HEK293 (cell line): ENCODE measurements around the gene FEZ2.

Experiments
- CTCF ChIA-PET: fragments of 350-600 bp; formaldehyde crosslinking; extraction: SDS; loops from one replicate; lab custom pipeline; 2021; ENCODE audit warnings: antibody characterized with exemption; lab: Yijun Ruan, JAX
- POLR2A ChIA-PET: fragments of 300-600 bp; formaldehyde crosslinking; extraction: SDS; loops from one replicate; lab custom pipeline; 2020; ENCODE audit warnings: antibody characterized with exemption, inconsistent platforms; lab: Yijun Ruan, JAX
- H3K27ac ChIP-seq: fragments of 200-500 bp; sonication (Bioruptor generic); 2 replicates; pipeline ENCODE4 v1.5.1; 2014; ENCODE audit warnings: low read depth, low read length, control low read depth, inconsistent platforms; ENCODE audit errors: extremely low read depth
- H3K36me3 ChIP-seq, 2 experiments: fragments of 200-500 bp in 1 of 2; sonication (Bioruptor generic) in 1 of 2; 1 replicate in 1 of 2; 2 replicates in 1 of 2; pipeline ENCODE4 v1.5.1; 2014 to 2017; ENCODE audit warnings: inconsistent platforms in 2 of 2, low read length in 2 of 2; ENCODE audit not compliant: control insufficient read depth in 2 of 2, insufficient read depth in 1 of 2
- H3K4me1 ChIP-seq: fragments of 200-500 bp; sonication (Bioruptor generic); 2 replicates; pipeline ENCODE4 v1.5.1; 2014; ENCODE audit warnings: mild to moderate bottlenecking, low read length, inconsistent platforms; ENCODE audit not compliant: control insufficient read depth, insufficient read depth
- H3K4me3 ChIP-seq: 2 replicates; pipeline ENCODE4 v1.5.1; 2011; ENCODE audit warnings: low read depth, mild to moderate bottlenecking, control low read depth, low read length, moderate library complexity
- H3K9me3 ChIP-seq: fragments of 200-500 bp; sonication (Bioruptor generic); 2 replicates; pipeline ENCODE4 v1.5.1; 2014; ENCODE audit warnings: low read depth, low read length, inconsistent platforms; ENCODE audit not compliant: control insufficient read depth, insufficient read depth
- ATF2 ChIP-seq: fragments of 450-650 bp; formaldehyde crosslinking; IDR thresholded peaks from 2 replicates; pipeline ENCODE4 v1.5.1; 2016; ENCODE audit warnings: missing biosample characterization, missing genetic modification characterization, low read depth
- BCL6B ChIP-seq: fragments of 450-650 bp; formaldehyde crosslinking; IDR thresholded peaks from 2 replicates; pipeline ENCODE4 v1.5.1; 2017; ENCODE audit warnings: missing biosample characterization, missing genetic modification characterization
- HOXC10 ChIP-seq: sonication (generic); formaldehyde crosslinking; IDR thresholded peaks from 2 replicates; pipeline ENCODE4 v1.8.1; 2023; ENCODE audit warnings: mild to moderate bottlenecking, missing genetic modification reagents
- KLF7 ChIP-seq: fragments of 450-650 bp; formaldehyde crosslinking; IDR thresholded peaks from 2 replicates; pipeline ENCODE4 v1.5.1; 2016; ENCODE audit warnings: missing biosample characterization, missing genetic modification characterization, borderline replicate concordance
- MZF1 ChIP-seq: fragments of 450-650 bp; formaldehyde crosslinking; IDR thresholded peaks from 2 replicates; pipeline ENCODE4 v1.5.1; 2017; ENCODE audit warnings: missing biosample characterization, missing genetic modification characterization, borderline replicate concordance
- OSR2 ChIP-seq: fragments of 450-650 bp; formaldehyde crosslinking; IDR thresholded peaks from 2 replicates; pipeline ENCODE4 v1.5.1; 2016; ENCODE audit warnings: missing biosample characterization, missing genetic modification characterization
- SCRT1 ChIP-seq: fragments of 450-650 bp; formaldehyde crosslinking; IDR thresholded peaks from 2 replicates; pipeline ENCODE4 v1.5.1; 2016; ENCODE audit warnings: missing biosample characterization, missing genetic modification characterization, borderline replicate concordance
- SETDB1 ChIP-seq: IDR thresholded peaks from one replicate; pipeline ENCODE4 v1.6.1; 2017; ENCODE audit warnings: mild to moderate bottlenecking, low read length, moderate library complexity, mixed read lengths; ENCODE audit not compliant: insufficient read length
- ZBTB26 ChIP-seq: fragments of 450-650 bp; formaldehyde crosslinking; optimal IDR thresholded peaks from 2 replicates; pipeline ENCODE3; 2016; ENCODE audit warnings: missing biosample characterization, mild to moderate bottlenecking, missing genetic modification characterization
- ZNF148 ChIP-seq: fragments of 450-650 bp; formaldehyde crosslinking; IDR thresholded peaks from 2 replicates; pipeline ENCODE4 v1.5.0; 2017; ENCODE audit warnings: missing biosample characterization, missing genetic modification characterization, borderline replicate concordance
- ZNF16 ChIP-seq: fragments of 450-650 bp; formaldehyde crosslinking; IDR thresholded peaks from 2 replicates; pipeline ENCODE4 v1.5.1; 2016; ENCODE audit warnings: low read depth, missing biosample characterization, missing genetic modification characterization
- ZNF169 ChIP-seq: fragments of 450-650 bp; formaldehyde crosslinking; IDR thresholded peaks from 2 replicates; pipeline ENCODE4 v1.5.1; 2016; ENCODE audit warnings: missing biosample characterization, missing genetic modification characterization
- ZNF174 ChIP-seq: fragments of 450-650 bp; formaldehyde crosslinking; IDR thresholded peaks from 2 replicates; pipeline ENCODE4 v1.5.0; 2017; ENCODE audit warnings: missing biosample characterization, mild to moderate bottlenecking, missing genetic modification characterization
- ZNF175 ChIP-seq: fragments of 450-650 bp; formaldehyde crosslinking; IDR thresholded peaks from 2 replicates; pipeline ENCODE4 v1.5.1; 2016; ENCODE audit warnings: missing biosample characterization, missing genetic modification characterization
- ZNF19 ChIP-seq: fragments of 450-650 bp; formaldehyde crosslinking; IDR thresholded peaks from 2 replicates; pipeline ENCODE4; 2016; ENCODE audit warnings: missing biosample characterization, missing genetic modification characterization, low read depth
- ZNF221 ChIP-seq: fragments of 450-650 bp; formaldehyde crosslinking; IDR thresholded peaks from 2 replicates; pipeline ENCODE4 v1.5.1; 2017; ENCODE audit warnings: missing biosample characterization, missing genetic modification characterization, borderline replicate concordance
- ZNF239 ChIP-seq: fragments of 450-650 bp; formaldehyde crosslinking; IDR thresholded peaks from 2 replicates; pipeline ENCODE4 v1.5.1; 2016; ENCODE audit warnings: missing biosample characterization, missing genetic modification characterization
- ZNF398 ChIP-seq: fragments of 450-650 bp; formaldehyde crosslinking; IDR thresholded peaks from 2 replicates; pipeline ENCODE4 v1.5.1; 2017; ENCODE audit warnings: missing biosample characterization, missing genetic modification characterization
- ZNF544 ChIP-seq: fragments of 450-650 bp; formaldehyde crosslinking; IDR thresholded peaks from 2 replicates; pipeline ENCODE4 v1.5.0; 2017; ENCODE audit warnings: missing biosample characterization, missing genetic modification characterization
- ZNF580 ChIP-seq: fragments of 450-650 bp; formaldehyde crosslinking; IDR thresholded peaks from 2 replicates; pipeline ENCODE4 v1.5.1; 2016; ENCODE audit warnings: missing biosample characterization, missing genetic modification characterization
- ZNF623 ChIP-seq: fragments of 450-650 bp; formaldehyde crosslinking; IDR thresholded peaks from 2 replicates; pipeline ENCODE4 v1.5.1; 2016; ENCODE audit warnings: missing biosample characterization, missing genetic modification characterization
- ZNF645 ChIP-seq: fragments of 450-650 bp; formaldehyde crosslinking; IDR thresholded peaks from 2 replicates; pipeline ENCODE4; 2016; ENCODE audit warnings: missing biosample characterization, missing genetic modification characterization
- ZNF777 ChIP-seq: fragments of 450-650 bp; formaldehyde crosslinking; IDR thresholded peaks from 2 replicates; pipeline ENCODE4 v1.5.1; 2017; ENCODE audit warnings: missing biosample characterization, missing genetic modification characterization, borderline replicate concordance
- ZXDB ChIP-seq: fragments of 450-650 bp; formaldehyde crosslinking; IDR thresholded peaks from 2 replicates; pipeline ENCODE4 v1.5.1; 2016; ENCODE audit warnings: missing biosample characterization, missing genetic modification characterization

Gene FEZ2

GRCh38 chr2:36553683-36554082 lies 44.3 kb downstream of the FEZ2 start (continued):
- no peak for TF ChIP-seq ATF2 (tag by site-specific recombination)

- ChIA-PET POLR2A (no interaction called here), CTCF (no interaction called here)
- Histone ChIP-seq H3K9me3 (no peaks in the 10 kb centered on the region), H3K4me1 (no peaks in the 10 kb centered on the region)
- TF ChIP-seq ZNF645 (tag by site-specific recombination) (no peak), HOXC10 (no peak), MZF1 (tag by site-specific recombination) (no peak), SETDB1 (no peak), ZNF16 (tag by site-specific recombination) (no peak), ZNF239 (tag by site-specific recombination) (no peak), ZNF221 (no peak), ZNF169 (tag by site-specific recombination) (no peak), ZNF148 (tag by site-specific recombination) (no peak), BCL6B (no peak), KLF7 (no peak), ZNF175 (tag by site-specific recombination) (no peak), ZNF580 (tag by site-specific recombination) (no peak), SCRT1 (tag by site-specific recombination) (no peak)
- TF ChIP-seq, all 188 proteins: peak for 0
- Histone ChIP-seq H3K4me3 (no peak overlapping the region), H3K36me3 (peaks cover 20 to 73% of the 10 kb centered on the region in 2 experiments; a peak in 2 of 3 replicates), H3K27ac (no peak overlapping the region)
Measured at GRCh38 chr2:36550006-36550405, 48.0 kb downstream of the FEZ2 start.

- Histone ChIP-seq H3K4me1 (no peaks in the 10 kb centered on the region), H3K27ac (no peak overlapping the region), H3K36me3 (peaks cover 20 to 75% of the 10 kb centered on the region in 2 experiments; a peak in 2 of 3 replicates), H3K4me3 (no peak overlapping the region), H3K9me3 (no peaks in the 10 kb centered on the region)
- ChIA-PET POLR2A (no interaction called here), CTCF (interaction anchor here (0.6 to 0.8 kb wide), 2 partner anchors 8 to 25 kb away, joined by 3 to 4 read pairs; no protein-coding TSS in a partner anchor)
- TF ChIP-seq ZNF544 (tag by site-specific recombination) (no peak), ZBTB26 (tag by site-specific recombination) (no peak), MZF1 (tag by site-specific recombination) (no peak), ZNF777 (tag by site-specific recombination) (no peak), ZNF19 (tag by site-specific recombination) (no peak), ZNF623 (tag by site-specific recombination) (no peak), ZNF398 (tag by site-specific recombination) (no peak), OSR2 (tag by site-specific recombination) (no peak), ZXDB (tag by site-specific recombination) (no peak), ZNF174 (no peak), ZNF580 (tag by site-specific recombination) (no peak)
Measured at GRCh38 chr2:36549165-36549574, 48.8 kb downstream of the FEZ2 start.
